Uterus (tissue), 2 donors: Measurements from ENCODE around the gene ANKMY2.

ENCODE experiments used
- POLR2A ChIP-seq, 2 donors: fragments of 450-650 bp; IDR thresholded peaks; one replicate each; pipeline ENCODE4 v1.6.1; 2016; ENCODE audit warnings: antibody characterized with exemption in 2 of 2, mild to moderate bottlenecking in 1 of 2, moderate library complexity in 1 of 2
- TF ChIP-seq, protein P1 (sequence below), 4 experiments: fragments of 200-600 bp in 2 of 4; fragments of 450-650 bp in 2 of 4; sonication (generic) in 2 of 4; IDR thresholded peaks; one replicate each; pipeline ENCODE4 v1.5.1; 2016 to 2019; ENCODE audit warnings: antibody characterized with exemption in 4 of 4, mild to moderate bottlenecking in 2 of 4, moderate library complexity in 1 of 4

- TF ChIP-seq POLR2A (IDR thresholded peaks at IDR 0.05): no peak
- TF ChIP-seq, protein P1, sequence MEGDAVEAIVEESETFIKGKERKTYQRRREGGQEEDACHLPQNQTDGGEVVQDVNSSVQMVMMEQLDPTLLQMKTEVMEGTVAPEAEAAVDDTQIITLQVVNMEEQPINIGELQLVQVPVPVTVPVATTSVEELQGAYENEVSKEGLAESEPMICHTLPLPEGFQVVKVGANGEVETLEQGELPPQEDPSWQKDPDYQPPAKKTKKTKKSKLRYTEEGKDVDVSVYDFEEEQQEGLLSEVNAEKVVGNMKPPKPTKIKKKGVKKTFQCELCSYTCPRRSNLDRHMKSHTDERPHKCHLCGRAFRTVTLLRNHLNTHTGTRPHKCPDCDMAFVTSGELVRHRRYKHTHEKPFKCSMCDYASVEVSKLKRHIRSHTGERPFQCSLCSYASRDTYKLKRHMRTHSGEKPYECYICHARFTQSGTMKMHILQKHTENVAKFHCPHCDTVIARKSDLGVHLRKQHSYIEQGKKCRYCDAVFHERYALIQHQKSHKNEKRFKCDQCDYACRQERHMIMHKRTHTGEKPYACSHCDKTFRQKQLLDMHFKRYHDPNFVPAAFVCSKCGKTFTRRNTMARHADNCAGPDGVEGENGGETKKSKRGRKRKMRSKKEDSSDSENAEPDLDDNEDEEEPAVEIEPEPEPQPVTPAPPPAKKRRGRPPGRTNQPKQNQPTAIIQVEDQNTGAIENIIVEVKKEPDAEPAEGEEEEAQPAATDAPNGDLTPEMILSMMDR (IDR thresholded peaks at IDR 0.05): no peak
These were observed 1.4 kb downstream of the ANKMY2 start for GRCh38 chr7:16644157-16644556.
